H1 (cell line): Measurements from ENCODE around the gene SMAD6. TPM values are rescaled to one million over a fixed set of nuclear protein-coding genes. Genes with fewer than 3 reads are reported as not detected.

Source experiments
- CTCF ChIA-PET: fragments of 300-600 bp; sonication (Branson Sonifier 250); formaldehyde crosslinking; loops from one replicate; lab custom pipeline; 2021; ENCODE audit not compliant: partially characterized antibody; lab: Charles Lee
- POLR2A ChIA-PET: fragments of 300-600 bp; sonication (Branson Sonifier 250); formaldehyde crosslinking; loops from one replicate; lab custom pipeline; 2021; ENCODE audit warnings: inconsistent platforms; ENCODE audit not compliant: partially characterized antibody; lab: Charles Lee
- DNase-seq, 2 experiments: peaks; one replicate each; pipeline versions ENCODE4 v3.0.0 to v3.0.0-alpha.2; 2010 to 2022; ENCODE audit warnings: low spot score in 2 of 2, low read depth in 1 of 2, mixed read lengths in 1 of 2
- FAIRE-seq: peaks from 2 replicates; lab custom pipeline; 2011; peaks lifted over from hg19 to GRCh38; lab: Jason Lieb, UNC
- H2AFZ ChIP-seq: 2 replicates; pipeline ENCODE4 v1.8.1; 2012; ENCODE audit warnings: low read length, inconsistent platforms
- H2AK5ac ChIP-seq: 2 replicates; pipeline ENCODE4 v1.6.1; 2013; ENCODE audit warnings: low read depth, low read length
- H2BK120ac ChIP-seq: replicated peaks from 2 replicates; pipeline ENCODE3; 2013; ENCODE audit warnings: low read depth, low read length, inconsistent platforms
- H2BK12ac ChIP-seq: 2 replicates; pipeline ENCODE4 v1.6.1; 2013; ENCODE audit warnings: low read depth, low read length
- H2BK15ac ChIP-seq: 2 replicates; pipeline ENCODE4 v1.6.1; 2013; ENCODE audit warnings: low read length
- H2BK20ac ChIP-seq: 2 replicates; pipeline ENCODE4 v1.6.1; 2013; ENCODE audit warnings: low read length
- H2BK5ac ChIP-seq: 2 replicates; pipeline ENCODE4 v1.6.1; 2013; ENCODE audit warnings: low read depth, low read length
- H3K14ac ChIP-seq: 2 replicates; pipeline ENCODE4 v1.6.1; 2013; ENCODE audit warnings: inconsistent platforms; ENCODE audit not compliant: insufficient read length
- H3K18ac ChIP-seq: 2 replicates; pipeline ENCODE4 v1.6.1; 2013; ENCODE audit warnings: low read length; ENCODE audit errors: extremely low read depth
- H3K23ac ChIP-seq: 2 replicates; pipeline ENCODE4 v1.6.1; 2013; ENCODE audit warnings: inconsistent platforms; ENCODE audit not compliant: insufficient read length
- H3K23me2 ChIP-seq: 2 replicates; pipeline ENCODE4 v1.6.1; 2013; ENCODE audit warnings: low read depth, low read length
- H3K27ac ChIP-seq: 2 replicates; pipeline ENCODE4 v1.6.1; 2011; ENCODE audit warnings: low read depth, low read length, inconsistent platforms
- H3K27me3 ChIP-seq, 4 experiments: replicated peaks in 1 of 4; 1 replicate in 1 of 4; 2 replicates in 3 of 4; pipeline versions ENCODE4 v1.6.1 to v1.8.1; 2011 to 2013; ENCODE audit warnings: low read length in 3 of 4, mild to moderate bottlenecking in 3 of 4, inconsistent platforms in 2 of 4, mixed read lengths in 2 of 4, moderate library complexity in 1 of 4; ENCODE audit not compliant: control insufficient read depth in 3 of 4, insufficient read depth in 3 of 4; ENCODE audit errors: extremely low read depth in 1 of 4
- H3K36me3 ChIP-seq, 4 experiments: 2 replicates each; pipeline versions ENCODE4 v1.6.1 to v1.8.1; 2011 to 2013; ENCODE audit warnings: mild to moderate bottlenecking in 4 of 4, low read length in 3 of 4, moderate library complexity in 2 of 4, control low read depth in 1 of 4, inconsistent platforms in 1 of 4; ENCODE audit not compliant: insufficient read depth in 4 of 4, control insufficient read depth in 2 of 4
- H3K4ac ChIP-seq: replicated peaks from 2 replicates; pipeline ENCODE3; 2013; ENCODE audit warnings: low read length, low read depth, mixed read lengths, inconsistent platforms; ENCODE audit not compliant: insufficient read length
- H3K4me1 ChIP-seq, 4 experiments: replicated peaks in 1 of 4; 1 replicate in 1 of 4; 2 replicates in 3 of 4; pipeline versions ENCODE4 v1.6.1 to v1.8.1; 2011 to 2013; ENCODE audit warnings: low read length in 3 of 4, inconsistent platforms in 2 of 4, mixed read lengths in 1 of 4; ENCODE audit not compliant: insufficient read depth in 4 of 4, control insufficient read depth in 3 of 4
- H3K4me2 ChIP-seq, 2 experiments: 2 replicates each; pipeline versions ENCODE4 v1.6.1 to v1.8.1; 2011 to 2013; ENCODE audit warnings: low read depth in 2 of 2, low read length in 2 of 2, control low read depth in 1 of 2, inconsistent platforms in 1 of 2, mild to moderate bottlenecking in 1 of 2; ENCODE audit not compliant: insufficient read depth in 1 of 2
- H3K4me3 ChIP-seq, 4 experiments: fragments of 200-600, 300-600 bp in 1 of 4; sonication (generic), shearing (Covaris generic), sonication (Bioruptor Twin) in 1 of 4; 2 replicates each; pipeline versions ENCODE4 v1.5.1 to v1.8.1; 2011 to 2016; ENCODE audit warnings: low read length in 4 of 4, low read depth in 3 of 4, control low read depth in 2 of 4, inconsistent platforms in 2 of 4, mild to moderate bottlenecking in 2 of 4, mixed read lengths in 1 of 4, moderate library complexity in 1 of 4; ENCODE audit not compliant: insufficient read depth in 2 of 4; ENCODE audit errors: extremely low read depth in 1 of 4
- H3K56ac ChIP-seq: replicated peaks from 2 replicates; pipeline ENCODE3; 2013; ENCODE audit warnings: low read depth, mild to moderate bottlenecking, mixed read lengths, low read length, inconsistent platforms; ENCODE audit not compliant: insufficient read length
- H3K79me1 ChIP-seq: 2 replicates; pipeline ENCODE4 v1.6.1; 2013; ENCODE audit warnings: low read depth, low read length, control low read depth
- H3K79me2 ChIP-seq, 2 experiments: 2 replicates each; pipeline versions ENCODE4 v1.6.1 to v1.8.1; 2012 to 2013; ENCODE audit warnings: low read length in 2 of 2, mild to moderate bottlenecking in 2 of 2, inconsistent platforms in 1 of 2; ENCODE audit not compliant: insufficient read depth in 2 of 2, control insufficient read depth in 1 of 2
- H3K9ac ChIP-seq, 4 experiments: replicated peaks in 1 of 4; 1 replicate in 1 of 4; 2 replicates in 3 of 4; pipeline versions ENCODE4 v1.6.1 to v1.8.1; 2011 to 2013; ENCODE audit warnings: low read depth in 3 of 4, low read length in 3 of 4, control low read depth in 2 of 4, mild to moderate bottlenecking in 2 of 4, moderate library complexity in 2 of 4, inconsistent platforms in 1 of 4; ENCODE audit errors: extremely low read depth in 1 of 4
- H3K9me3 ChIP-seq, 2 experiments: 2 replicates each; pipeline versions ENCODE4 v1.6.1 to v1.8.1; 2012 to 2013; ENCODE audit warnings: mild to moderate bottlenecking in 2 of 2, moderate library complexity in 2 of 2, control low read depth in 1 of 2, inconsistent platforms in 1 of 2, low read depth in 1 of 2, low read length in 1 of 2, mixed read lengths in 1 of 2; ENCODE audit not compliant: insufficient read depth in 2 of 2
- H4K20me1 ChIP-seq, 2 experiments: replicated peaks in 1 of 2; 2 replicates each; pipeline versions ENCODE3 to v1.8.1; 2011 to 2013; ENCODE audit warnings: inconsistent platforms in 2 of 2, low read length in 2 of 2, mild to moderate bottlenecking in 1 of 2; ENCODE audit not compliant: insufficient read depth in 2 of 2, control insufficient read depth in 1 of 2
- H4K5ac ChIP-seq: 2 replicates; pipeline ENCODE4 v1.6.1; 2013; ENCODE audit warnings: low read length, low read depth, mixed read lengths, inconsistent platforms; ENCODE audit not compliant: insufficient read length
- H4K8ac ChIP-seq: 2 replicates; pipeline ENCODE4 v1.8.0; 2013; ENCODE audit warnings: mild to moderate bottlenecking, moderate library complexity, low read length, inconsistent platforms; ENCODE audit not compliant: insufficient read depth; ENCODE audit errors: extremely low read depth
- H4K91ac ChIP-seq: replicated peaks from 2 replicates; pipeline ENCODE3; 2013; ENCODE audit warnings: low read length, mixed read lengths, inconsistent platforms; ENCODE audit not compliant: insufficient read length
- BRCA1 ChIP-seq: IDR thresholded peaks from 2 replicates; pipeline ENCODE4 v1.6.1; 2012; ENCODE audit warnings: low read depth, low read length, improper control_type of control experiment
- EGR1 ChIP-seq: IDR thresholded peaks from 2 replicates; pipeline ENCODE4 v1.6.1; 2011; ENCODE audit warnings: low read depth, low read length, borderline replicate concordance
- EP300 ChIP-seq, 2 experiments: IDR thresholded peaks; 1 replicate in 1 of 2; 2 replicates in 1 of 2; pipeline ENCODE4 v1.6.1; 2011 to 2012; ENCODE audit warnings: low read depth in 2 of 2, low read length in 2 of 2, mild to moderate bottlenecking in 2 of 2, borderline replicate concordance in 1 of 2, inconsistent platforms in 1 of 2, moderate library complexity in 1 of 2
- POLR2AphosphoS5 ChIP-seq: IDR thresholded peaks from 2 replicates; pipeline ENCODE4 v1.6.1; 2011; ENCODE audit warnings: low read depth, low read length
- SIX5 ChIP-seq: IDR thresholded peaks from 2 replicates; pipeline ENCODE4 v1.6.1; 2011; ENCODE audit warnings: mild to moderate bottlenecking, low read depth, low read length
- TAF1 ChIP-seq: IDR thresholded peaks from 2 replicates; pipeline ENCODE4 v1.6.1; 2011; ENCODE audit warnings: mild to moderate bottlenecking, low read depth, low read length
- WGBS, 2 experiments: shearing (Covaris generic) in 1 of 2; methylation state at CpG; one replicate each; pipeline versions ENCODE4 v1.1.6 to v1.1.7; 2013 to 2015; ENCODE audit warnings: low lambda C conversion rate in 2 of 2, mixed read lengths in 2 of 2, inconsistent platforms in 1 of 2, low coverage in 1 of 2, missing lambda C conversion rate in 1 of 2; ENCODE audit not compliant: insufficient replicate concordance in 2 of 2, insufficient coverage in 1 of 2, insufficient read length in 1 of 2; ENCODE audit errors: extremely low coverage in 1 of 2, missing lambda C conversion rate in 1 of 2; 5-methylcytosine and 5-hydroxymethylcytosine counted together
- polyA plus RNA-seq, 7 experiments: library from polyadenylated mRNA; depleted of rRNA in 3 of 7; stranded (reverse) in 5 of 7; unstranded in 2 of 7; fragments of >200 nt in 5 of 7; fragments of 200-250 nt in 2 of 7; gene quantifications; 1 replicate in 5 of 7; 2 replicates in 1 of 7; 4 replicates in 1 of 7; pipeline versions ENCODE4 v1.2.1 to v1.2.3, GENCODE V29; 2011 to 2013; ENCODE audit warnings: missing spikeins in 2 of 7, mixed read lengths in 2 of 7
- total RNA-seq: library from RNA; stranded (reverse); fragmentation: NEBNext Ultra II Directional; extraction: Animal tissue kit (Norgen Biotek cat#: 25700); gene quantifications from 2 replicates; pipeline ENCODE4 v1.2.1, GENCODE V29; 2021
- TF ChIP-seq, protein P1 (sequence below): IDR thresholded peaks from 2 replicates; pipeline ENCODE4 v1.6.1; 2011; ENCODE audit warnings: low read depth, mild to moderate bottlenecking, low read length; ENCODE audit not compliant: insufficient read depth

SMAD6 gene
- total and polyA plus RNA-seq, 2 of the 8 experiments (the other 6 are each of a cell fraction or from before 2014, with no cell fraction given): 1.8 to 7.0 TPM

DNA sequence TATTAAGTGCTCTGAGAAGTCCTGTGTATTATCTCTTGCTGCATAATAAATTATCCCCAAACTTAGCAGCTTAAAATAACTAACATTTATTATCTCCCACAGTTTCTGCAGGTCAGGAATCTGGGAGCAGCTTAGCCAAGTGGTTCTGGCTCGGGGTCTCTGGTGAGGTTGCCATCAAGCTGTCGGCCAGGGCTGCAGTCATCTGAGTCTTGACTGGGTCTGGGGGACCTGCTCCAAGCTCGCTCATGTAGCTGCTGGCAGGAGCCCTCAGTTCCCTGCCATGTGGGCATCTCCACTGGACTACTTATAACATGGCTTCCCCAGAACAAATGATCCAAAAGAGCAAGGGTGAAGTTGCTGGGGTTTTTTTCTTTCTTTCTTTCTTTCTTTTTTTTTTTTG is 80.7 kb downstream of the SMAD6 start:
- Histone ChIP-seq H3K18ac (no peak overlapping the region), H2BK120ac (no peak overlapping the region), H4K20me1 (peaks cover 0 to 2% of the 10 kb centered on the region in 2 experiments), H2BK15ac (no peak overlapping the region), H3K27ac (no peak overlapping the region), H4K91ac (no peak overlapping the region), H3K9ac (no peak overlapping the region), H3K4me1 (peaks cover 3 to 9% (median 5%) of the 10 kb centered on the region in 4 experiments; a peak in 4 of 7 replicates), H3K4me3 (no peak overlapping the region), H2AK5ac (no peak overlapping the region), H2AFZ (no peak overlapping the region), H2BK5ac (no peak overlapping the region), H3K9me3 (no peaks in the 10 kb centered on the region), H3K23ac (no peak overlapping the region), H3K4ac (no peak overlapping the region), H3K56ac (no peak overlapping the region), H2BK12ac (no peak overlapping the region), H3K79me2 (no peaks in the 10 kb centered on the region), H4K8ac (no peak overlapping the region), H3K14ac (no peak overlapping the region), H3K27me3 (no peaks in the 10 kb centered on the region), H4K5ac (no peak overlapping the region), H3K4me2 (no peak overlapping the region), H3K36me3 (peaks cover 0 to 5% (median 0%) of the 10 kb centered on the region in 4 experiments; a peak in 1 of 8 replicates), H3K23me2 (no peaks in the 10 kb centered on the region), H3K79me1 (no peaks in the 10 kb centered on the region), H2BK20ac (no peak overlapping the region)
- DNase-seq: no peak
- ChIA-PET CTCF (interaction anchor here (1.0 to 17.8 kb wide), 8 partner anchors 8 to 193 kb away, joined by 3 to 201 read pairs (median 4); no protein-coding TSS in a partner anchor), POLR2A (no interaction called here)
- TF ChIP-seq, protein P1, sequence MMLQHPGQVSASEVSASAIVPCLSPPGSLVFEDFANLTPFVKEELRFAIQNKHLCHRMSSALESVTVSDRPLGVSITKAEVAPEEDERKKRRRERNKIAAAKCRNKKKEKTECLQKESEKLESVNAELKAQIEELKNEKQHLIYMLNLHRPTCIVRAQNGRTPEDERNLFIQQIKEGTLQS: no peak
- TF ChIP-seq TAF1 (no peak), POLR2AphosphoS5 (no peak), EGR1 (no peak), SIX5 (no peak), EP300 (IDR thresholded peaks at IDR 0.05; ENCODE audit: borderline replicate concordance in 1 of 2, low read depth in 2 of 2, low read length in 2 of 2) (no peak), BRCA1 (no peak)
- no peak for FAIRE-seq
- WGBS, 2 experiments: 96% methylated on average over 3 of the region's 3 CpGs; no CpG with 5 or more reads in 1 of the 2 experiments
